H9 (cell line): ENCODE data around the gene BCAS4. TPM values are rescaled to one million over a fixed set of nuclear protein-coding genes. Genes with fewer than 3 reads are reported as not detected.

Experiments used
- DNase-seq: peaks from one replicate; pipeline ENCODE4 v3.0.0-alpha.2; 2017
- H2AFZ ChIP-seq: one replicate; pipeline ENCODE4 v1.6.1; 2013; ENCODE audit warnings: mild to moderate bottlenecking, low read length, control low read depth, moderate library complexity
- H2AK5ac ChIP-seq: 2 replicates; pipeline ENCODE4 v1.6.1; 2013; ENCODE audit warnings: low read length, control low read depth, mixed read lengths; ENCODE audit not compliant: insufficient read length
- H2BK120ac ChIP-seq: one replicate; pipeline ENCODE4 v1.6.1; 2013; ENCODE audit warnings: low read depth, mild to moderate bottlenecking, low read length, control low read depth, inconsistent platforms; ENCODE audit not compliant: poor library complexity, severe bottlenecking
- H2BK12ac ChIP-seq: 2 replicates; pipeline ENCODE4 v1.6.1; 2013; ENCODE audit warnings: low read length, control low read depth, mixed read lengths, low read depth; ENCODE audit not compliant: insufficient read length
- H2BK15ac ChIP-seq: 2 replicates; pipeline ENCODE4 v1.6.1; 2013; ENCODE audit warnings: low read depth, low read length, control low read depth
- H2BK20ac ChIP-seq: one replicate; pipeline ENCODE4 v1.6.1; 2013; ENCODE audit warnings: low read depth, mild to moderate bottlenecking, low read length, control low read depth, inconsistent platforms; ENCODE audit not compliant: poor library complexity, severe bottlenecking
- H2BK5ac ChIP-seq: 2 replicates; pipeline ENCODE4 v1.6.1; 2013; ENCODE audit warnings: low read length, control low read depth, mixed read lengths; ENCODE audit not compliant: insufficient read length
- H3K14ac ChIP-seq: 2 replicates; pipeline ENCODE4 v1.6.1; 2013; ENCODE audit warnings: low read length, control low read depth; ENCODE audit not compliant: insufficient read depth
- H3K18ac ChIP-seq: 2 replicates; pipeline ENCODE4 v1.6.1; 2013; ENCODE audit warnings: low read depth, mild to moderate bottlenecking, mixed read lengths, low read length, control low read depth; ENCODE audit not compliant: insufficient read length
- H3K23ac ChIP-seq: 2 replicates; pipeline ENCODE4 v1.6.1; 2013; ENCODE audit warnings: low read length, control low read depth, mixed read lengths, low read depth; ENCODE audit not compliant: insufficient read length
- H3K23me2 ChIP-seq: 2 replicates; pipeline ENCODE4 v1.6.1; 2013; ENCODE audit warnings: low read depth, mild to moderate bottlenecking, mixed read lengths, low read length, control low read depth; ENCODE audit not compliant: insufficient read length, poor library complexity, severe bottlenecking
- H3K27ac ChIP-seq: 2 replicates; pipeline ENCODE4 v1.5.1; 2013; ENCODE audit warnings: low read length, control low read depth, mixed read lengths, low read depth; ENCODE audit not compliant: insufficient read length
- H3K27me3 ChIP-seq: 2 replicates; pipeline ENCODE4 v1.6.1; 2013; ENCODE audit warnings: low read length, control low read depth, inconsistent platforms; ENCODE audit not compliant: insufficient read depth
- H3K4ac ChIP-seq: 2 replicates; pipeline ENCODE4 v1.6.1; 2013; ENCODE audit warnings: low read depth, mild to moderate bottlenecking, control low read depth, inconsistent platforms, low read length, moderate library complexity
- H3K4me1 ChIP-seq: 2 replicates; pipeline ENCODE4 v1.6.1; 2013; ENCODE audit warnings: low read length, control low read depth, inconsistent platforms; ENCODE audit not compliant: insufficient read depth
- H3K4me2 ChIP-seq: 2 replicates; pipeline ENCODE4 v1.6.1; 2013; ENCODE audit warnings: low read length, control low read depth, mixed read lengths; ENCODE audit not compliant: insufficient read length, insufficient read depth
- H3K56ac ChIP-seq: 2 replicates; pipeline ENCODE4 v1.6.1; 2013; ENCODE audit warnings: low read depth, mild to moderate bottlenecking, mixed read lengths, low read length, control low read depth; ENCODE audit not compliant: insufficient read length
- H3K79me1 ChIP-seq: 2 replicates; pipeline ENCODE4 v1.6.1; 2013; ENCODE audit warnings: low read depth, mild to moderate bottlenecking, moderate library complexity, low read length, control low read depth, inconsistent platforms; ENCODE audit not compliant: insufficient read depth, poor library complexity, severe bottlenecking
- H3K79me2 ChIP-seq: 2 replicates; pipeline ENCODE4 v1.6.1; 2013; ENCODE audit warnings: low read length, control low read depth, inconsistent platforms; ENCODE audit not compliant: insufficient read depth
- H3K9ac ChIP-seq: 2 replicates; pipeline ENCODE4 v1.6.1; 2013; ENCODE audit warnings: low read length, control low read depth, mixed read lengths; ENCODE audit not compliant: insufficient read length; ENCODE audit errors: extremely low read depth
- H3K9me3 ChIP-seq: one replicate; pipeline ENCODE4 v1.6.1; 2013; ENCODE audit warnings: low read depth, low read length, inconsistent platforms; ENCODE audit not compliant: control insufficient read depth
- H3T11ph ChIP-seq: one replicate; pipeline ENCODE4 v1.6.1; 2013; ENCODE audit warnings: mild to moderate bottlenecking, low read length, control low read depth, inconsistent platforms
- H4K20me1 ChIP-seq: one replicate; pipeline ENCODE4 v1.6.1; 2013; ENCODE audit not compliant: control insufficient read depth, insufficient read length, insufficient read depth
- H4K5ac ChIP-seq: 2 replicates; pipeline ENCODE4 v1.6.1; 2013; ENCODE audit warnings: low read depth, mild to moderate bottlenecking, mixed read lengths, low read length, control low read depth; ENCODE audit not compliant: insufficient read length
- H4K8ac ChIP-seq: replicated peaks from 2 replicates; pipeline ENCODE4 v1.6.1; 2013; ENCODE audit warnings: low read length, control low read depth, mixed read lengths, low read depth; ENCODE audit not compliant: insufficient read length
- H4K91ac ChIP-seq: 2 replicates; pipeline ENCODE4 v1.6.1; 2013; ENCODE audit warnings: low read depth, mild to moderate bottlenecking, moderate library complexity, mixed read lengths, low read length, control low read depth; ENCODE audit not compliant: insufficient read length
- H3K27ac Mint-ChIP-seq, 3 experiments: 2 replicates in 2 of 3; 3 replicates in 1 of 3; pipeline ENCODE4 v1.8.0; 2020 to 2021; ENCODE audit warnings: mixed read lengths in 3 of 3, mild to moderate bottlenecking in 1 of 3, moderate library complexity in 1 of 3
- H3K27me3 Mint-ChIP-seq: 2 replicates; pipeline ENCODE4 v1.8.0; 2021; ENCODE audit warnings: low read depth, mild to moderate bottlenecking, moderate library complexity, mixed read lengths
- H3K36me3 Mint-ChIP-seq, 3 experiments: 2 replicates in 2 of 3; 3 replicates in 1 of 3; pipeline ENCODE4 v1.8.0; 2020 to 2021; ENCODE audit warnings: low read depth in 3 of 3, mixed read lengths in 3 of 3; ENCODE audit not compliant: insufficient read depth in 1 of 3
- H3K4me1 Mint-ChIP-seq, 2 experiments: 2 replicates each; pipeline ENCODE4 v1.8.0; 2020; ENCODE audit warnings: mixed read lengths in 2 of 2
- H3K4me3 Mint-ChIP-seq, 2 experiments: 2 replicates in 1 of 2; 3 replicates in 1 of 2; pipeline ENCODE4 v1.8.0; 2020 to 2021; ENCODE audit warnings: mild to moderate bottlenecking in 2 of 2, mixed read lengths in 2 of 2, moderate library complexity in 1 of 2
- H3K9me3 Mint-ChIP-seq, 2 experiments: 2 replicates in 1 of 2; 3 replicates in 1 of 2; pipeline ENCODE4 v1.8.0; 2020; ENCODE audit warnings: mild to moderate bottlenecking in 2 of 2, mixed read lengths in 2 of 2, moderate library complexity in 1 of 2
- CTCF ChIP-seq: fragments of 200-600 bp; sonication (generic); conservative IDR thresholded peaks from 3 replicates; pipeline ENCODE4 v1.8.0; 2021; ENCODE audit warnings: antibody characterized with exemption, mild to moderate bottlenecking
- WGBS: extraction: QIAGEN DNeasy Blood & Tissue Kit; methylation state at CpG from one replicate; pipeline ENCODE4 v1.1.7; 2013; ENCODE audit warnings: missing lambda C conversion rate, low lambda C conversion rate, mixed read lengths; ENCODE audit not compliant: insufficient read length; ENCODE audit errors: extremely low coverage; 5-methylcytosine and 5-hydroxymethylcytosine counted together
- total RNA-seq: library from RNA; stranded (reverse); gene quantifications from 2 replicates; pipeline ENCODE4 v1.2.1, GENCODE V29; 2021

Gene BCAS4
- total RNA-seq, 1 experiment from 2014 or later: 16.9 TPM

- H3T11ph ChIP-seq: no peak overlapping the region
- H3K27ac Mint-ChIP-seq: no peak overlapping the region
- H3K79me1 ChIP-seq: no peaks in the 10 kb centered on the region
These were observed 48.0 kb downstream of the BCAS4 start for GRCh38 chr20:50842821-50843220.

More at GRCh38 chr20:50842821-50843220, 48.0 kb downstream of the BCAS4 start:
- H3K4me2 ChIP-seq: no peak overlapping the region
- no peak overlapping the region for H3K4ac ChIP-seq
- no peak for DNase-seq
- H3K18ac ChIP-seq: no peak overlapping the region
- no peak overlapping the region for H3K23ac ChIP-seq
- H3K27ac ChIP-seq: no peak overlapping the region
- no peak overlapping the region for H3K14ac ChIP-seq
- WGBS: no CpG with 5 or more reads among the region's 5 CpGs
- H2BK120ac ChIP-seq: no peak overlapping the region
- no peak overlapping the region for H2BK15ac ChIP-seq
- H2AFZ ChIP-seq: no peak overlapping the region
- no peaks in the 10 kb centered on the region for H3K9me3 Mint-ChIP-seq
- H4K20me1 ChIP-seq: no peaks in the 10 kb centered on the region
- no peak overlapping the region for H2BK12ac ChIP-seq
- H2BK20ac ChIP-seq: no peak overlapping the region
- H4K5ac ChIP-seq: no peak overlapping the region
- H3K23me2 ChIP-seq: no peaks in the 10 kb centered on the region
- no peak overlapping the region for H2BK5ac ChIP-seq
- 0 out of 4 replicates have a peak, but pooled peaks cover 0 to 2% of the 10 kb centered on the region in 2 experiments for H3K4me1 Mint-ChIP-seq
- H3K79me2 ChIP-seq: no peaks in the 10 kb centered on the region
- H3K9me3 ChIP-seq: no peaks in the 10 kb centered on the region
- H3K4me1 ChIP-seq: no peaks in the 10 kb centered on the region
- no peak overlapping the region for H3K56ac ChIP-seq
- H3K4me3 Mint-ChIP-seq: no peak overlapping the region
- TF ChIP-seq CTCF: no peak
- no peak overlapping the region for H3K9ac ChIP-seq
- H4K8ac ChIP-seq: no peak overlapping the region
- H3K27me3 Mint-ChIP-seq: no peaks in the 10 kb centered on the region
- H2AK5ac ChIP-seq: no peak overlapping the region
- H3K36me3 Mint-ChIP-seq: peaks cover 0 to 4% (median 1%) of the 10 kb centered on the region in 3 experiments; a peak in 4 of 7 replicates
- H4K91ac ChIP-seq: no peak overlapping the region
- no peaks in the 10 kb centered on the region for H3K27me3 ChIP-seq
